AG08395 (cell line): Measurements from ENCODE around the gene PRKD1.

Experiments
- DNase-seq: peaks from one replicate; pipeline ENCODE4 v3.0.0; 2012; ENCODE audit warnings: mixed read lengths, low spot score

Gene PRKD1

DNA sequence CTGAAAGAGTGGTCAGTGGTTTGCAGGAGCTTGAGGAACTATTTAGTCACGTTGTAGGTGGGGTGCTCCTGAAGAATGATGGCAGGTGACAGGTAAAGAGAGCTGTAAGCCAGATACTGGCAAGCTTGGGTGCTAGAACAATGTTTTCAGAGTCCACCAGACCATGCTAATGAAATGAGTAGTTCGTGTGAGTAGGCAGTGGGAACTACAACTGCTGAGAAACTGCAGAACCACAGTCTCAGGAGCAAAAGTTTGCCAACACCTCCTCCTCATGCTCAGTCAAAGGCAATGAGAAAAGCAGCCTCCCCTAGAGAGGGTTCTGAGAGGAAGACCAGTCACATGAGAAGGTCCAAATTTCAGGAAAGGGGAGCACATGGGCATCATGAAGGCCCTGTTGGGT, 91.3 kb downstream of the PRKD1 start:
- no peak for DNase-seq

GRCh38 chr14:29832042-29832441, 95.6 kb downstream of the PRKD1 start:
- DNase-seq = no peak

DNA sequence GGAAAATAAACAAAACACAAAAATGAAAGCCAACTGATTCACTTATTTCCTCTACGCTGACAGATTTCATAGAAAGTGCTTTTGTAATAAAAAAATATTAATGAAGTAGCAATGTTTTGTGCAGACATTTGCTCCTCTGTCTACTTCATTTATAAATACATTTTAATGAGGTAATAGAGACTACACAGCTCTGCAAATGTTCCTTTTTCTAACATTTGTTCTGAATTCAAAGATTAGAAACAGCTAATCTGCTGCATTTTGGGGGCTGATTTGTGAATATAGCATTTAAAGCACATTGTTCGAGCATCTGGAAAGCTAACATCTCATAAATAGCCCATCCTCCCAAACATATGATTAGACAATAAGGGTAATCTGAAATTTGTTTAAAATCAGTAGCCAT, 97.8 kb downstream of the PRKD1 start:
- DNase-seq = no peak

- DNase-seq = no peak
These were observed 103.8 kb downstream of the PRKD1 start for GRCh38 chr14:29823816-29824215.

DNA sequence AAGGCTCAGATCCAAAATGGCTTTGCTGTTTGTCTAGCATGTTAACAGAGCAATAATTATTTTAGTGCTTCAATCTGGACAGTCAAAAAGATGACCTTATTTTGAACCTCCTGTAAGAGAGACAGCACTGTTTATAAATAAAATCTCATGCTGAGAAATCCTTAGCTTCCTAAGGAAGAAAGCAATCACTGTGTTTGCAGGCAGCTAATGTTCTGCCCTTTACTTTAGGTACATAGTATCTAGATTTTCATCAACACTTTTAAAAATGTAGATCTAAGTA, 105.3 kb downstream of the PRKD1 start:
- no peak for DNase-seq

GRCh38 chr14:29821661-29822429, 105.8 kb downstream of the PRKD1 start:
- no peak for DNase-seq

DNA sequence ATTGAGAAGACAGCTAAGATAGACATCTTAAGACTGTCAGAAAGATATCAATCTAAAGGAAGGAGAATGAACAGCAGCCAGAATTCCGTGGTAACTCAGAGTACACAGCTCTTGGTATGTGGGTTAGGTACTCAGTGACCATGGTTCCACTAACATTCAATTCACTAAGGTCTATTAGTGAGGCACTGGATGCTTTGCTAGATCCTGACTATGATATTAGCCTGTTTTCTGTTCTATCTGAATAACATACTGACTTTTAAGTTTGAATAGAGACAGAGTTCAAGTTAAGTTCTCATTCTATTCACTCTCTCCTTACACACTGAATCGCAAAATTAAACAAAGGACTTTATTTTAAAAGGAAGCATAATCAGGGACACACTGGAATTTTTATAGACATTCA, 106.4 kb downstream of the PRKD1 start:
- no peak for DNase-seq

DNA sequence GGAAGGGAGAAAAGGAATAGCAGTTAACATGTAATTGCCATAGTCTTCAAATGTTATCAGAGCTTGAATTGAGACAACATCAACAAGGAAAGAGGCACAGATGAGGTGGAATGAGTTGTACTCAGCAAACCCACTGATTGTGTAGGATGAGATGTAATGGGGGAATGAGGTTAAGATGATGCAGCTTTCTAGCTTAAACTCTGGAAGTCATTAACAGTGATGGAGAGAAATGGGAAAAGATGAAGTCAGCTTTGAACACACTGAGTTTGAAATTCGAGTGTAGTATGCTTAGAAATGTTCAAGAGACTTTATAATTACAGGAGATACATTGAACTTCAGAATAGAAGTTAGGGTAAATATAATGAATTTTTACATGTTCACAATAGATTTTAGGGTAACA, 106.9 kb downstream of the PRKD1 start:
- DNase-seq = no peak

DNA sequence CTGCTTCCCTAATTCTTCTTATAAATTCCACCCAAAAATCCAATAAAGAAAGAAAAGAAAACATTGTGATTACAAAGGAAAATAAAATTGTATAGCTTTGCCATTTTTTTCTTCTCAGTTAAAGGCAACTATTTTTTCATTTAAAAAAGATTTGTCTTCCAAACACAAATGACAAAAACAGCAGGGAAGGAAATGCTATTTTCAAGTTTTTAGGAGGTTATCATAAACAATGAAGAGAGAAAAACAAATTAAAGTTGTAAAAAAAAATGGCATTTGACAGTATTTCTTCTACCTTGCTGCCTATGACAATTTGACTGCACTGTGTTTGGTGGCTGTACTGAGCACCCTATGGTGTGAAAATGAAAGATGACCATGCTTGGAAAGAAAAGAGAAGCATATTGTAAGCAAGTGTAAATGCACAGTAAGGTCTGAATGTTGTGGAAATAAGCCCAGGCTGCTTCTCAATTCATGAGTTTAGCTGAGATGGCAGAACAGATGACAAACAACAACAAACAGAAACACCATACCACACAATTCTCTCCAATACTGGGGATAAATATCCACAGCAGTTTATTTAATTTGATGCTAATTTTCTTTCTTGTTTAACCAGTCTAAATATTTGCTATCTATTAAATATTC, 109.8 kb downstream of the PRKD1 start:
- no peak for DNase-seq

- no peak for DNase-seq
These were observed 112.5 kb downstream of the PRKD1 start for GRCh38 chr14:29815016-29815674.

GRCh38 chr14:29814156-29815015, 113.3 kb downstream of the PRKD1 start:
- DNase-seq = no peak

GRCh38 chr14:29810682-29811081, 117.0 kb downstream of the PRKD1 start:
- DNase-seq = peak; percentile 25

DNA sequence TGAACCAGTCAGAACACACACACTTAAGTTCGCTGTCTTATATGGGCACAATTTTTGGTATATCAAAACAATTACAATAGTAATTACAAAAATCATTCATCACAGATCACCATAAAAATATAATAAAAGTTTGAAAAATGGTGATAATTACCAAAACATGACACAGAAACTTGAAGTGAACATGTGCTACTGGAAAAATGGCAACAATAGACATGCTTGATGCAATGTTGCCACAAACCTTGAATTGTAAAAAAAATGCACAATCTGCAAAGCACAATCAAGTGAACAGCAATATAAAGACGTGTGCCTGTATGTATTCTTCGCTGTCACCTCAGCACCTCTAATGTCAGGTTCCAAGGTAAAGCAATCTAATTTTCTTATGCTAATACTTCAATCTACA, 117.6 kb downstream of the PRKD1 start:
- no peak for DNase-seq

- DNase-seq = no peak
These were observed 121.5 kb downstream of the PRKD1 start for GRCh38 chr14:29806124-29806517.

GRCh38 chr14:29805415-29806123, 122.1 kb downstream of the PRKD1 start:
- peak; percentile 64 for DNase-seq

DNA sequence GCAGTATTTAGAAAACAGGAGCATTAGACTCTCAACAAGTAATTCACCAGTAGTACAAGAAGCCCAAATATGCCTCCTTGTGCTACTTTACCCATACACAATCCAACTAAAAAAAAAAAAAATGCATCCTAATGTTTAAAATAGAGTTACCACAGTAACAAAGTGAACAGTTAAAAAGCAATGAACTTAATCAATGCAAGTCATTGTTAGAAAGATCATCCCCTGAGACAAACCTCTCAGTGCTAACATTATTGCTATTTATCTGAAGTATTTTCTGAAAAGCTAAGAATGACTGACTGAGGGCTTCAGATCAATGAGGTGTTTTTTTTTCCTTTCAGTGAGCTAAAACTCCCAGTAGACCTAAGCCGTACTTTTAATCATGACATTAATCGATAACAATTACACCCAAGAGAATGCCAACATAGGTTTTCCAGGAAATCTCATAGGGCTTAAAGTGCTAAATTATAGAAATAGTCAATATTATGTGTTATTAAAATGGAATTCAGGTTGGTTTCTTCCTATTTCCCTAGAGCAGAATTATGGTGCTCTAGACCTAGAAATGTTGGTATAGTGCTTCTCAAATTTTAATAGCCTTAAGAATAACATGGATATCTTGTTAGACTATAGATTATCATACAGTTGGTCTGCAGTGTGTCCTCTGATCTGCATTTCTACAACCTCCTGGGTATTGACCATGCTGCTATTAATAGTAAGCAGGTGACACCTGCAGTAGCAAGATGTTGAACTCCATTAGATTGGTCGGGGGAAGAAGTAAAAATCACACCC, 123.0 kb downstream of the PRKD1 start:
- no peak for DNase-seq

DNA sequence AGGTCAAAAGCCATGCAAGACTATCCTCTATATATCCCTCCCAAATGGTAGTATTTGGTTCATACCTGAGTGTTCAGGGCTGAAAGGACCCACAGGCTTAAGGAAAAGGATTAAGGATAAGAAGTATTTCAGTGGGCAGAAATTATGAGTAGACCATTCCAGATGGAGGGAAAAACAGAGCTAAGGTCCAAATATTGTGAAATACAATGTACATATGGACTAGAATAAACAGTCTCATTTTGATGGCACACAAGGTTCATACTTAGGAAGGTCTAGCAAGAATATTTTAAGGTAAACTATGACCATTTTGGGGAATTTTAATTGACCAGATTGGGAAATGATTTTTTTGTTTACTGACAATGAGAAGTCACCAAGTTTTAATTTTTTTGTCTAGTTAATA, 124.6 kb downstream of the PRKD1 start:
- no peak for DNase-seq

DNA sequence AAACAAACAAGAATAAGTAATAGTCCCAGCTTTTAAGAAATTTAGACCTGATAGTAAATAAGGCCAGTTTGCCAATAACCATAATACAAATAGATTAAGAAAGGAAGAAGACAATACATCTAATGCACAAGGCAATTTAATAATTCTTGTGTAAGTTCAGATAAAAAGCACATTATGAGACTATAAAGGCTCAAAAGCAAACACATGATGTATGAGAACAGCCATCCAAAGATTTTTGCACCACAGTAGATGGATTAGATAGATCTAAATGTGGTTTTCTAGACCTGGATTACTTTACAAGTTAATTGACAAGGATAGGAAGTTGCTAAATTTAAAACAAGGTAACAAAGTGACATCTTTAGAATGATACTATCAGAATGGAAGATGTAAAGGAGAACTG, 125.4 kb downstream of the PRKD1 start:
- no peak for DNase-seq

DNA sequence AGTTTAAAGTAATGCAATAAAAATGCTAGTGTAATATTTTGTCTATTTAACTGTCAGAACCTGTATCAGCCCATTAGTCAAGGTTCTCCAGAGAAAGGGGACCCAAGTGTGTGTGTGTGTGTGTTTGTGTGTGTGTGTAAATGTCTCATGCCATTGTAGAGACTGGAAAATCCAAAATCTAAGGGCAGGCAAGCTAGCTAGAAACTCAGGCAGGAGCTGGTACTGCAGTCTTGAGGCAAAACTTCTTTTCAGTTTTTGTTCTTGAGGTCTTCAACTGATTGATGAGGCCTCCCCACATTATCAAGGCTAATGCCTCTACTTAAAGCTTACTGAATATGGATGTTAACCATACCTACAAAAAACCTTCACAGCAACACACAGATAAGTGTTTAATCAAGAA, 126.7 kb downstream of the PRKD1 start:
- DNase-seq = no peak

GRCh38 chr14:29799464-29800095, 128.1 kb downstream of the PRKD1 start:
- no peak for DNase-seq

DNA sequence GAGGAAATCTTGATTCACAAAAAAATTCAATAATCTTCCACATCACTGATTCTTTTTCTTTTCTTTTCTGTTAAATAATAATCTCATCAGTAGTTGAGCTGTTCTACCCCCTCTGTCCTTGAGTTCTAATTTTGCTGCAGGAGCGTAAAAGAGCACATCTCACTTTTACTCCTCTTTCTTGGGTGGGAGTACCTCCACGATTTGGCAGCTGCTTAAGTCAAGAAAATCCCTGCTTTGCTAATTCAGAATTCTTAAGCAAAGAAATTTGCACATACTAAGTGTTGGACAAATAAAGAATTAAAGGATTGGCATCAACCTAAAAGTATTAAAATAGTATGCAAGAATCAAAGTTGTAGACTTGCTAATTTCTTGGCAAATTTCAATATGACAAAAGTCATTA, 128.8 kb downstream of the PRKD1 start:
- DNase-seq = no peak
